Thymus (tissue), 11 donors: Measurements from ENCODE around the gene STK10. TPM values are rescaled to one million over a fixed set of nuclear protein-coding genes. Genes with fewer than 3 reads are reported as not detected.

Source experiments
- DNase-seq, 9 donors: peaks; one replicate each; pipeline ENCODE4 v3.0.0-alpha.2; 2013; ENCODE audit warnings: low spot score in 9 of 9, low read depth in 6 of 9, missing footprints in 1 of 9
- H3K27ac ChIP-seq, 2 donors: one replicate each; pipeline ENCODE4 v1.5.1; 2013; ENCODE audit warnings: control low read depth in 1 of 2, low read depth in 1 of 2, low read length in 1 of 2, mild to moderate bottlenecking in 1 of 2, moderate library complexity in 1 of 2
- H3K27me3 ChIP-seq, 2 donors: one replicate each; pipeline ENCODE4 v1.5.1; 2013; ENCODE audit warnings: low read length in 1 of 2; ENCODE audit not compliant: control insufficient read depth in 2 of 2, insufficient read depth in 1 of 2
- H3K36me3 ChIP-seq, 2 donors: one replicate each; pipeline ENCODE4 v1.5.1; 2013; ENCODE audit warnings: low read length in 1 of 2, mild to moderate bottlenecking in 1 of 2, moderate library complexity in 1 of 2; ENCODE audit not compliant: control insufficient read depth in 2 of 2, insufficient read depth in 2 of 2
- H3K4me1 ChIP-seq, 2 donors: one replicate each; pipeline ENCODE4 v1.5.1; 2013; ENCODE audit warnings: low read length in 2 of 2; ENCODE audit not compliant: control insufficient read depth in 2 of 2, insufficient read depth in 2 of 2
- H3K4me3 ChIP-seq, 2 donors: one replicate each; pipeline ENCODE4 v1.5.1; 2013; ENCODE audit warnings: low read length in 2 of 2, control low read depth in 1 of 2, mild to moderate bottlenecking in 1 of 2
- H3K9me3 ChIP-seq, 2 donors: one replicate each; pipeline ENCODE4 v1.5.1; 2013; ENCODE audit warnings: low read length in 1 of 2, mild to moderate bottlenecking in 1 of 2; ENCODE audit not compliant: control insufficient read depth in 2 of 2, insufficient read depth in 1 of 2
- WGBS: extraction: QIAGEN DNeasy Blood & Tissue Kit; methylation state at CpG from one replicate; pipeline ENCODE4 v1.1.7; 2013; 5-methylcytosine and 5-hydroxymethylcytosine counted together
- polyA plus RNA-seq: library from polyadenylated mRNA; stranded (reverse); fragments of 200-250 nt; gene quantifications from one replicate; pipeline ENCODE4 v1.2.3, GENCODE V29; 2013
- total RNA-seq: library from RNA; stranded (reverse); fragments of 120-200 nt; gene quantifications from one replicate; pipeline ENCODE4 v1.2.4, GENCODE V29; 2013
- donor health status: healthy.

STK10 gene
- total and polyA plus RNA-seq, 2 donors: 22.0 to 44.9 TPM

DNA sequence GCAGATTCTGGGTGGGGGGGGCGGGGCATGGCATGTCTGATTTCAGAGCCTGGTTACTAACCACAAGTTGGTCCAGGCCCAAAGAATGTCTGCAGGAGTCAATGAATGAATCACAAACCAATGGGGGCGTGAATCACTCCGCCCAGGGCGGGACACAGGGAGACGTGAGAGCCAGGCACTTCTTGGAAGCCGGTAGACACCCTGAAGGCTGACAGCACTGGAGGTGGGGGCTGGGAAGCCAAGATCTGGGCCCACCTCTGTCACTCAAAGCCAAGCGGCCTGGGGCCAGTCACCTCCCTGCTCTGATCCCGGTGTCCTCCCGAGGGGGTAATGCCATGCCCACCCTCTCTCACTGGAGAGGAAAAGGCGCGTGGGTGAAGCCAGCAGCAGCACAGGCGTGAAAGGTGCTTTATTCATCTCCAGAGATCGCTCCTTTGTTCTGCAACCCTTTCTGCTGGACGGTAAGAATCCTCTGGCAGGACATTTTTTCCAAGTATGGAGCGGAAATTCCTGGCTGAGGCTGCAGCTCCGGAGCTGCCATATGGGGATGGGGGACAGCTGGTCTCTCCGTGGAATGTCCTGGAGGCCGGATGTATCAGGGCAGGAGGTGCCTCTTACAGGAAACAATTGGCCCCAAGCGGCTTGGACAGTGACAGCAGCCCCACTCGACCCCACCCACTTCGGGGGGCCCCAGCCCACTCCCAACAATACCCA is 85.0 kb downstream of the STK10 start:
- Histone ChIP-seq H3K27ac (peak overlapping the region in 1 of 2 donors; percentile 42), H3K36me3 (peaks cover 45 to 57% of the 10 kb centered on the region in 2 donors), H3K27me3 (no peaks in the 10 kb centered on the region), H3K9me3 (no peaks in the 10 kb centered on the region), H3K4me1 (peaks cover 0 to 14% of the 10 kb centered on the region in 2 donors), H3K4me3 (no peak overlapping the region)
- WGBS: 81% methylated on average over 21 of the region's 21 CpGs
- no peak for DNase-seq

DNA sequence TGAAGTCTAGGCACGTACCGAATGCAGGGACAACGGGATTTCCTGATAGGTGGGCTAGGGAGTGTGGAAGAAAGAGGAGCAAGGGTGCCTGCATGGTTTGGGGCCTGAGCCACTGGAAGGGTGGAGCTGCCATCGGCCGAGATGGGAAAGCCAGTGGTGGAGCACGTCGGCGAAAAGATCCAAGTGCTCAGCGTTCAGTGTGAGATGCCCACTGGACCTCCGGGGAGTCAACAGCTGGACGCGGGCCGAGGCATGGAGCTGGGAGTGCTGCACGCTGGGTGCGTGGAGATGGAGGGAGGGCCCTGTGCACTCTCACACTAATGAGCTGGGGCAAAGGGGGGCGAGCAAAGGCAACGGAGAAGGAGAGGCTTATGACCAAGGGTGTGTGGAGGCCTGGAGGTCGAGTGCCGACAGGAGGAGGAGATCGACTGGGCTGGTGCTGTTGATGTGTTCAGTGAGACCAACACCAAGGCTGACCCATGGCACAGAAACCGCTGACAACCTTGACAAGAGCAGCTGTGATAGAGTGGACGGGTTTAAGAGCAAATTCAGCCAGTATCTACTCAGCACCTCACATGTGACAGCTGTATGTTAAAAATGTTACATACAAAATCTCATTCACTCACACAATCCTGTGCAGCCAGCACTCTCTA is 85.7 kb downstream of the STK10 start:
- Histone ChIP-seq H3K36me3 (peaks cover 48 to 58% of the 10 kb centered on the region in 2 donors), H3K9me3 (no peaks in the 10 kb centered on the region), H3K27ac (no peak overlapping the region), H3K4me1 (peaks cover 0 to 9% of the 10 kb centered on the region in 2 donors), H3K4me3 (no peak overlapping the region), H3K27me3 (no peaks in the 10 kb centered on the region)
- WGBS: 96% methylated on average over 22 of the region's 22 CpGs
- no peak for DNase-seq

DNA sequence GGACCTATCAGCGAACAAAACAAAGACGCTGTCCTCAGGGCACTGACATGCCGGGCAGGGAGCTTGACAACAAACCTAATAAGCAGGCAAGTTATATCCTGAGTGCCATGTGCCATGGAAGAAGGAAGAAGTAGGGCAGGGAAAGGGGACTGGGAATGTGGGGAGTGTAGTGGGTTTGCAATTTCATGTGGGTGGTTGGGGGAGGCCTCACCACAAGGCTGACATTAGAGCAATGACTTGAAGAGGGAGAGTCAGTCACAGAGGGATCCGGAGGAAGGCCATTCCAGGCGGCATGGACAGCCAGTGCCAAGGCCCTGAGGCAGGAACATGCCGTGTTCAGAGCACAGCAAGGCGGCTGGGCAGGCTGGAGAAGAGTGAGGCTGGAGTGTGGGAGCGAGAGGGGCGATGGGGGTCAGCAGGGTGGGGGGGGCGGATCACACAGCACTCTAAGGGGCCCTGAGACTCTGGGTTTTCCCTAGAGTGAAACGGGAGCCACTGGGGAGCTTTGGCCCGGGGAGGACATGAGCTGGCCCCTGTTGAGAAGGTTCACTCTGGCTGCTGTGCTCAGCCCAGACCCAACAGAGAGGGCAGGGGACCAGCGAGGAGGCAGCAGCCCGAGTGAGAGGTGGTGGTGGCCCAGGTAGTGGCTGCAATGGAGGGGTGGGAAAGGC is 86.3 kb downstream of the STK10 start:
- no peak overlapping the region for H3K4me3 ChIP-seq
- H3K27ac ChIP-seq: no peak overlapping the region
- H3K36me3 ChIP-seq: peaks cover 49 to 59% of the 10 kb centered on the region in 2 donors
- no peaks in the 10 kb centered on the region for H3K27me3 ChIP-seq
- H3K4me1 ChIP-seq: peaks cover 0 to 2% of the 10 kb centered on the region in 2 donors
- DNase-seq: no peak
- WGBS: 98% methylated on average over 14 of the region's 14 CpGs
- no peaks in the 10 kb centered on the region for H3K9me3 ChIP-seq

DNA sequence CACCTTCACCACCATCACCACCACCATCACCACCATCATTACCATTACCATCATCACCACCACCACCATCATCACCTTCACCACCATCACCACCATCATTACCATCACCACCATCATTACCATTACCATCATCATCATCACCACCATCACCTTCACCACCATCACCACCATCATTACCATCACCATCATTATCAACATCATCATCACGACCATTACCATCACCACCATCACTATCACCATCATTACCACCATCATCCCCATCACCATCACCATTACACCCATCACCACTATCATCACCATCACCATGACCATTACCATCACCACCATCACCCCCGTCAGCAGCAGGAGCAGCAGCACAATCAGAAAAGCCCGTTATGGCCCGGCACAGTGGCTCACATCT is 89.1 kb downstream of the STK10 start:
- no peak for DNase-seq
- WGBS: over 99% methylated on average over 4 of the region's 4 CpGs

DNA sequence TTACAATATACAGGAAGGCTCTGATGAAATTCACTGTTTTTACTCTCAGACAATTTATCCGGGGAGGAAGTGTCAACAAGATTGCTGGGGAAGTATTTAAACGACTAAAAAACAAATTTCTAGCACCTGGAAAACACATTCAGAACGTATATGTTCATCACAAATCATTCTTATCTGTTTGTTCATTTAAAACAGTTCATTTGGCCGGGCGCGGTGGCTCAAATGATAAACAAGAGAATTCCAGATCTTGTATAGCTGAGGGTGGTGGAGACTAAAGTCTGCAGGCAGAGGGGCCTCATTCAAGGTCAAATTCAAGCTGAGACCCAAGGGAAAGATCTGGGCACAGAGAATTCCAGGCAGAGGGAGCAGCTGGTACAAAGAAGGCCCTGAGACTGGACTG is 90.0 kb downstream of the STK10 start:
- DNase-seq: no peak
- no peak overlapping the region for H3K27ac ChIP-seq
- WGBS: 94% methylated on average over 6 of the region's 6 CpGs
- H3K27me3 ChIP-seq: no peaks in the 10 kb centered on the region
- no peaks in the 10 kb centered on the region for H3K4me1 ChIP-seq
- peaks cover 54 to 57% of the 10 kb centered on the region in 2 donors for H3K36me3 ChIP-seq
- H3K4me3 ChIP-seq: no peak overlapping the region
- H3K9me3 ChIP-seq: peaks cover 0 to 2% of the 10 kb centered on the region in 2 donors

More for the DNA sequence above, 89.1 kb downstream of the STK10 start:
- H3K4me3 ChIP-seq: no peak overlapping the region
- H3K36me3 ChIP-seq: peaks cover 53 to 54% of the 10 kb centered on the region in 2 donors
- no peaks in the 10 kb centered on the region for H3K27me3 ChIP-seq
- no peak overlapping the region for H3K27ac ChIP-seq
- H3K4me1 ChIP-seq: no peaks in the 10 kb centered on the region
- H3K9me3 ChIP-seq: peaks cover 0 to 2% of the 10 kb centered on the region in 2 donors

DNA sequence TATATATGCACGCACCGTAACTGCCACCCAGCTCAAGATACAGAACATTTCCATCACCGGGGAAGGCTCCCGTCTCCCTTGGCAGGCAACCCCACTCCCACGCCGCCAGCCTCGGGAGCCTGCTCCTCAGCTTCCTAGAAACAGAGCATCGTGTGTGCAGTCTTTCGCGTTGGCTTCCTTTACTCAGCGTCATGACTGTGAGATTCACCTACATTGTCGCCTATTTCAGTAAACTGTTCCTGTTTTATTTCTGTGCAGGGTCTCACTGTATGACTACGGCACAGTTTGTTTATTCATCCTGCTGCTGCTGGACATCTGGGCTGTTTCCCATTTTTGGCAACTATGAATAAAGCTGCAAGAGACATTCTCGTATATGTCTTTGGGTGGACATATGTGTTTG is 90.7 kb downstream of the STK10 start:
- 97% methylated on average over 14 of the region's 14 CpGs for WGBS
- Histone ChIP-seq H3K27ac (no peak overlapping the region), H3K4me3 (no peak overlapping the region), H3K4me1 (no peaks in the 10 kb centered on the region), H3K9me3 (peaks cover 0 to 2% of the 10 kb centered on the region in 2 donors), H3K36me3 (peaks cover 54 to 58% of the 10 kb centered on the region in 2 donors), H3K27me3 (no peaks in the 10 kb centered on the region)
- DNase-seq: no peak

DNA sequence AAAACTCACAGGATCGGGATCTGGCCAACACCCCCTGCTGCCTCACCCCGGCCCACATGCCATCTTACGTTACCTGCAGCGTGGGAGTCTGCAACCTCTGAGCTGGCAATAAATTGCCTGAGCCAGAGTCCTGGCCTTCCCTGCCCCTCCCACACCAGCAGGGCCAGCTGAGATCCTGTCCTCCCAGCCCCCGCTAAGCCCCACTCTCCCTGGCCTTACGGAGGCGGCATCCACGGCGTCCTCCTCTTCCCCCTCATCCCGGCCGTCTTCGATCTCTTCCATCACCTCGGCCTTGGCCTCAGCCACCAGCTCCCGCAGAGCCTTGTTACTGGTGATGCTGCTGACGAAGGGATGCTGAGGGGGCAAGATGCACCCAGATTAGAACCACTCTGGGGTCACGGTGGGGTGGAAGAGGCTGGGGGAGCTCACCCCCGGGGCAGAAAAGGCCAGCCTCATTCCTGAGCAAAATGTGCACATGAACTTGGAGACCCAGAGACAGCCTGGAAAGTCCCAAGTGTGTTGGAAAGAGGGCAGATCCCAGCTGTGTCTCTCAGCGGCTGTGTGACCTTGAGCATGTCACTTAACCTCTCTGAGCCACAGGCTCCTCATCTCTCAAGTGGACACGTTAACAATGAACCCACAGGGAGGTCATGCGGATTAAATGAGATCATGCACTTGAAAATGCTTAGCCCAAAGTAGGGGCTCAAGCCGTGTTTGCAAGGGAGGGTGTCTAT is 91.7 kb downstream of the STK10 start:
- Histone ChIP-seq H3K36me3 (peaks cover 53 to 56% of the 10 kb centered on the region in 2 donors), H3K4me1 (no peaks in the 10 kb centered on the region)
- 93% methylated on average over 21 of the region's 21 CpGs for WGBS

DNA sequence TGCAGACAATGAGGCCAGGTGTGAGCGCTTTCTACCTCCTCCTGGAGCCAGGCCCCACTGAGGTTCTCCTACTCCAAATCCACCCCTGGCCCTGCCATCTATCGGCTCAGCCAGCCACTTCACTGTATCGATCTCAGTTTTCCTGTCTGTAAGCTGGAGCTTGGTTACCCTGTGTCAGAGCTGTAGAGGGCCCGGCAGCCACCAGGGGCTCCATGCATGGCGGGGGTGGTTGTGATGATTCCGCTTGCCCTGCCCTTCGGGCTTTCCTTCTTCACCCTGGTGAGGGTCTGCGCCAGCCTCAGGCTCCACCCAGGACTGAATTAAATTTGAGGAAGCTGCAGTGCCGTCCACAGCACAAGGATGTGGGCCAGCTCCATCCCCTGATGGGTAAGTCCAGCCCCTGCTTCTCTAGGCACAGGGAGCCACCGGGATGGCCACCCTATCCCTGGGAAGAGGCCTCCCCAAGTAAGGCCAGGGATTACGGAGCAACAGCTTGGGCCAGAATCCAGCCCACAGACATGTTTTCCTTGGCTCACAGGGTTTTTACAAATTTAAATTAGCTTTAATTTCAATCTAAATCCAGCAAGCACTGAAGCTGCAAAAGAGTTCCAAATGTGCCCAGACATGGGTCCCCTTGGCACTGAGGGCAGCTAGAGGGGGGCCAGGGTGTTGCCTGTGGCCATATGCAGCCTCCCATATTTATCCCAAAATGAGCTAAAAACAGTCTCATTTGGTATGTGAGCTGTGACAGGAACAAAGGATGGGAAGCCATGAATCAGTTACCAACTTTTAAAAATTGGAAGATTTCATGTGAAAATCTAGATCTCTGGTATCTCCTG is 92.4 kb downstream of the STK10 start:
- no peak overlapping the region for H3K4me3 ChIP-seq
- WGBS: 97% methylated on average over 11 of the region's 11 CpGs
- H3K27ac ChIP-seq: no peak overlapping the region
- H3K4me1 ChIP-seq: no peaks in the 10 kb centered on the region
- H3K27me3 ChIP-seq: no peaks in the 10 kb centered on the region
- H3K36me3 ChIP-seq: peaks cover 50 to 56% of the 10 kb centered on the region in 2 donors
- H3K9me3 ChIP-seq: peaks cover 0 to 2% of the 10 kb centered on the region in 2 donors
- DNase-seq: no peak

More for the DNA sequence above, 91.7 kb downstream of the STK10 start:
- Histone ChIP-seq H3K9me3 (peaks cover 0 to 2% of the 10 kb centered on the region in 2 donors), H3K27me3 (no peaks in the 10 kb centered on the region), H3K4me3 (no peak overlapping the region), H3K27ac (no peak overlapping the region)
- DNase-seq: no peak
